ENCODE measurements around the gene NFE2L1. TPM values are rescaled to one million over a fixed set of nuclear protein-coding genes. Genes with fewer than 3 reads are reported as not detected.
A peak's percentile ranks its signal among the peaks of the same experiment; 100 is the strongest.

The NFE2L1 gene
- total RNA-seq, 4 donors from 2014 or later: 622 to 1,180 (median 1,000) TPM

DNA sequence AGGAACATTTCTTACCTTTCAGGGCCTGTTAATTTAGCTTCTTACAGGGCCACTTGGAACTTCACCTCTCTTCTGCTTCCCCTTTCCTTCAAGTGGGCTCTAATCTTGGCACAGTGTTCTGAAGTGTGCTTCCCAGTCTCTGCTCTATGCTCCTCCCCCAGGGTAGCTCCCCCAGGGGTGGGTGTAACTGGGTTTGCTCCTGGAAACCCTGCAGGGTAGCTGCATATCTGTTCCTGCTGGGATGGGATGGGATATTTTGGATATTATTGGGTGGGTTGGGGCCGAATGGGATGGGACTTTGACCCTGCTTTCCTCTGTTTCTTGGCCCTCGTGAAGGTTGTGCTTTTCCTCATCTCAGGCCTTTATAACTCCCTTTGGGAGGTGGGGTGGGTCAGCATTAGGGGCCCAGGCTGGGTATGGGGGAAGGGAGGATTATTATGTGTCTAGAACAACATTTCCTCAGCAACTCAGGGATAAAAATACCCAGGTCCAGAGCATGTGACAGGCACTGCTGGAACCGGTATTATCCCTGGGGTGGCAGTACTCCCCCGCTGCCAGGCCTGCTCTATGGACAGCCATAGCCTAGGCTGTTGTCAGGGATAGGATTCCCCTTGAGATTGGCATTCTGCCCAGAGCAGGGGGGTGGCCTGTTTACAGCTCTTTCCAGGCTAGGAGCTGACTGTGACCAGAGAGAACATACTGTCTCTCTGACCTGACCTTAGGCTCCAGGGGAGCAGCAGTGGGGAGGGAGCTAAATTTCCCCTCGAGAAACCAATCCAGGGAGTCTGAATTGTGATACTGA lies 5.0 kb downstream of the NFE2L1 start:
- in situ Hi-C loops (cut with MboI; ENCODE audit: low sequenced_read_pairs in 4 of 4) (no loop called here), intact Hi-C loops (cut with DNase I; ENCODE audit: low total_unique reads) (no loop called here)
- Histone ChIP-seq H3K4me3 (peak overlapping the region; percentile 73 to 93 (median 84)), H3K27ac (peak overlapping the region; percentile 96 to 99 (median 97)), H3K27me3 (no peaks in the 10 kb centered on the region), H3K4me1 (peaks cover 70 to 74% of the 10 kb centered on the region in 2 donors), H3K9me3 (no peaks in the 10 kb centered on the region), H3K36me3 (peaks cover 0 to 56% of the 10 kb centered on the region in 2 donors)
- DNase-seq (peak; percentile 99), ATAC-seq (peak; percentile 37 to 42)
- TF ChIP-seq POLR2A (IDR thresholded peaks at IDR 0.05): peak in 1 of 2 donors; percentile 20
- TF ChIP-seq, protein P1, sequence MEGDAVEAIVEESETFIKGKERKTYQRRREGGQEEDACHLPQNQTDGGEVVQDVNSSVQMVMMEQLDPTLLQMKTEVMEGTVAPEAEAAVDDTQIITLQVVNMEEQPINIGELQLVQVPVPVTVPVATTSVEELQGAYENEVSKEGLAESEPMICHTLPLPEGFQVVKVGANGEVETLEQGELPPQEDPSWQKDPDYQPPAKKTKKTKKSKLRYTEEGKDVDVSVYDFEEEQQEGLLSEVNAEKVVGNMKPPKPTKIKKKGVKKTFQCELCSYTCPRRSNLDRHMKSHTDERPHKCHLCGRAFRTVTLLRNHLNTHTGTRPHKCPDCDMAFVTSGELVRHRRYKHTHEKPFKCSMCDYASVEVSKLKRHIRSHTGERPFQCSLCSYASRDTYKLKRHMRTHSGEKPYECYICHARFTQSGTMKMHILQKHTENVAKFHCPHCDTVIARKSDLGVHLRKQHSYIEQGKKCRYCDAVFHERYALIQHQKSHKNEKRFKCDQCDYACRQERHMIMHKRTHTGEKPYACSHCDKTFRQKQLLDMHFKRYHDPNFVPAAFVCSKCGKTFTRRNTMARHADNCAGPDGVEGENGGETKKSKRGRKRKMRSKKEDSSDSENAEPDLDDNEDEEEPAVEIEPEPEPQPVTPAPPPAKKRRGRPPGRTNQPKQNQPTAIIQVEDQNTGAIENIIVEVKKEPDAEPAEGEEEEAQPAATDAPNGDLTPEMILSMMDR (IDR thresholded peaks at IDR 0.05 in 4 of 5, conservative IDR thresholded peaks at IDR 0.05 in 1 of 5): no peak

DNA sequence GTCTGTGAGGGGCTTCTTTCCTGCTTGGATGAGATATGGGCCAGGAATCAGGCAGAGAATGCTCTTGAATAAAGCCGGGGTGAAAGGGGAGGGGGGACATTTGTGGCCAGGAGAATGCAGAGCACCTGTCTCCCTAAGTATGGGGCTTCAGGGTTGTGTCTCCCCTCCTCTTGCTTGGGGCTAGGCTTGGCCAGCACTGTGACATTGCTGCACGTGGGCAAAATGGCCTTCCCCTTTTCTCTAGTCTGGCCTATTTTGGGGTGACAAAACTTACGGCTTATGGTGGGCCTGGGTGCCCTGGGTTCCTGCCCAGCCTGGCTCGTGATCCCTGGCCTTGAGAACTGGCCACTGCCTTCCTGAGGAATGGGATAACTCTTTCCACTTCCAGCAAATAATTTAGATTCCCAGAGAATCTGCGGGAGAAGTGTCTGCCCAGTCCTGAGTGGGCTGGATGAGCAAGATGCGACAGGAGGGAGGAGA lies 5.6 kb downstream of the NFE2L1 start:
- ATAC-seq (peak; percentile 3 to 7), DNase-seq (peak in 1 of 2 donors; percentile 60)
- Histone ChIP-seq H3K4me1 (peaks cover 73 to 80% of the 10 kb centered on the region in 2 donors), H3K27ac (peak overlapping the region; percentile 96 to 99 (median 97)), H3K27me3 (no peaks in the 10 kb centered on the region), H3K9me3 (no peaks in the 10 kb centered on the region), H3K4me3 (peak overlapping the region; percentile 73 to 93 (median 84)), H3K36me3 (peaks cover 0 to 62% of the 10 kb centered on the region in 2 donors)
- TF ChIP-seq, protein P1 (IDR thresholded peaks at IDR 0.05 in 4 of 5, conservative IDR thresholded peaks at IDR 0.05 in 1 of 5): no peak
- no peak for TF ChIP-seq POLR2A (IDR thresholded peaks at IDR 0.05)
- in situ Hi-C loops (cut with MboI; ENCODE audit: low sequenced_read_pairs in 4 of 4): no loop called here
- intact Hi-C loops (cut with DNase I; ENCODE audit: low total_unique reads): loop anchor here (1.0 kb wide), 1 partner anchor 11 kb away; no protein-coding TSS in a partner anchor

DNA sequence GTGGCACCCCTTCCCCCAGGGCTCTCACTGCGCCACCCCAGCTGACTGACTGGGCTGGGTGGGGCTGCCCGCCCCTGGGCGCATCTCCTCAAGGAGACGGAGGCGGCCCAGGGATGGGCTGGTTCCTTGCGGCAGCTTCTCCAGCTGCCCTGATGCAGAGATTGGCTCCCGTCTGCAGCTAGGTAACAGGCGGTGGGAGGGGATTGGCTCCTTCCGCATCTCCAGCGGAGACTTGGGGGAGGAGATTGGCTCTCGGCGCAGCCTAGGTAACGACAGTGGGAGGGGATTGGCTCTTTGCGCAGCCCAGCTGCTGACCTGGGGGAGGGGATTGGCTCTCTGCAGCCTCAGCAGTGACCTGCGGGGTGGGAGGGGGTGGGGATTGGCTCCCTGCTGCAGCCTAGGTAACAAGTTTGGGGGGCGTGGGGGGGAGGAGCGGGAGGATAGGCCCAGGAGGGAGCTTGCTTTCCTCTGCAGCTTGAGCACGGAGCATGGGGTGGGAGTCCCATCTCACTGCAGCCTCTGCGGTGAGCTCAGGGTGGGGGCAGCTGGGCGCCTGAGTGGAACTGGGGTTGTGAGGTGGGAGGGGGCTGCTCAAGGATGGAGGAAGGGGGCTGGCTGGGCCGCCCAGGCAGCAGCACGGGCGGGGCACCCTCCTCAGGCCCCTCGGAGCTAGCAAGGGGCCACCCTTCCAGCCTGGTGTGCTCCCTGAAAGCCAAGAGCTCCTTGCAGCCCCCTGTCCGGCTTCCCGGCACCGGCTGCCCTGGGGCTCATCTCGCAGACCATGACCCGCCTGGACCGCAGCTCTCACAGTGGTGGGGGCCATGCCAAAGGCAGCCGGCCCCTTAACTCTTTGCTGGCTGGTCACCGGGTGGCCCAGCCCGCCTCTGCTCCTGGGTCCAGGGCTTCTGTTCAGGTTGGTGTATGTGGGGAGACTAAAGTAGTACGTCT lies 6.4 kb downstream of the NFE2L1 start:
- no peaks in the 10 kb centered on the region for H3K27me3 ChIP-seq
- ATAC-seq (peak; percentile 36 to 41), DNase-seq (peak; percentile 95 to 97)
- peak; percentile 83 to 91 for TF ChIP-seq POLR2A (IDR thresholded peaks at IDR 0.05)
- TF ChIP-seq, protein P1 (IDR thresholded peaks at IDR 0.05 in 4 of 5, conservative IDR thresholded peaks at IDR 0.05 in 1 of 5): no peak
- peak overlapping the region; percentile 73 to 93 (median 84) for H3K4me3 ChIP-seq
- intact Hi-C loops (cut with DNase I; ENCODE audit: low total_unique reads) (loop anchor here (1.0 kb wide), 1 partner anchor 10 kb away; no protein-coding TSS in a partner anchor), in situ Hi-C loops (cut with MboI; ENCODE audit: low sequenced_read_pairs in 4 of 4) (no loop called here)
- H3K36me3 ChIP-seq: peaks cover 0 to 70% of the 10 kb centered on the region in 2 donors
- H3K4me1 ChIP-seq: peaks cover 80 to 87% of the 10 kb centered on the region in 2 donors
- peak overlapping the region; percentile 96 to 99 (median 97) for H3K27ac ChIP-seq
- no peaks in the 10 kb centered on the region for H3K9me3 ChIP-seq

DNA sequence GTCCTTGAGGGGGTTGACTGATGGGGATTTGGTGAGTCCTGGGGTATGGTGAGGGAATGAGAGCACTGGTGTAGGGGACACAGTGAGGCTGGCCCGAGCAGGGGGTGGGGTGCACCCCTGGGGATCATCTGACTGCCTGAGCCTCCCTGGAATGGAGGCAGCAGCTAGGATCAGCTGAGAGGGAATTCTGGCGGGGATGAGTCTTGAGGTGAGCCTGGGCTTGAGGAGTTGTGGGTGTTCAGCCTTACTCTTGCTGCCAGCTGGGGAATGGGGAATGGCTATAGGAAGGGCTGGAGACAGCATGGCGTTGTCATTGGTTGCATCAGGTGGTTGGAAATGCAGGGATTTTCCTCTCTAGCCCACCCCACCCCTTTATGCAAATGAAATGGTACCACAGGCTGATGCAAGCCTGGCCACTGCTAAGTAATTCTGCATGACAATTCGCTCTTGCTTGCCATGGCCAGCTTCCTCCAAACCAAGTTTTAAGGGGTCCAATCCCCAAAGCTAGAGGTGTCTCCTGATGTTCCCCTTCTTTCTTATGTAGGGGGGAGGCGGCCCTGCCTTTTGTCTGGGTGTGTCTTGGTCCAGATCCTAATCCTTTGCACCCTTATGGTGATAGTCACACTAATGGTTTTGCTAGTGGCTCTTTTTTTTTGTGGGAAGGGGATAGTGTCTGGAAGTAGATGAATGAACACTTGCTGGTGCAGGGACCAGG lies 7.5 kb downstream of the NFE2L1 start:
- no peaks in the 10 kb centered on the region for H3K27me3 ChIP-seq
- H3K27ac ChIP-seq: peak overlapping the region; percentile 96 to 99 (median 97)

More for the DNA sequence above, 7.5 kb downstream of the NFE2L1 start:
- intact Hi-C loops (cut with DNase I; ENCODE audit: low total_unique reads) (no loop called here), in situ Hi-C loops (cut with MboI; ENCODE audit: low sequenced_read_pairs in 4 of 4) (no loop called here)
- Histone ChIP-seq H3K4me3 (peak overlapping the region; percentile 73 to 93 (median 84)), H3K36me3 (peaks cover 0 to 81% of the 10 kb centered on the region in 2 donors), H3K9me3 (no peaks in the 10 kb centered on the region), H3K4me1 (peaks cover 85 to 93% of the 10 kb centered on the region in 2 donors)
- ATAC-seq (no peak), DNase-seq (no peak)
- TF ChIP-seq, protein P1 (IDR thresholded peaks at IDR 0.05 in 4 of 5, conservative IDR thresholded peaks at IDR 0.05 in 1 of 5): no peak
- TF ChIP-seq POLR2A (IDR thresholded peaks at IDR 0.05): no peak
